Prostate gland (tissue), 2 donors: ENCODE data around the gene FOXP4.

ENCODE experiments used
- CTCF ChIP-seq, 4 experiments: fragments of 200-600 bp in 2 of 4; fragments of 450-650 bp in 2 of 4; sonication (generic) in 2 of 4; IDR thresholded peaks; 1 replicate in 3 of 4; 2 replicates in 1 of 4; pipeline ENCODE4 v1.5.1; 2016 to 2019; ENCODE audit warnings: antibody characterized with exemption in 4 of 4, mild to moderate bottlenecking in 2 of 4, moderate library complexity in 2 of 4
- POLR2A ChIP-seq: fragments of 450-650 bp; IDR thresholded peaks from one replicate; pipeline ENCODE4 v1.6.1; 2016; ENCODE audit warnings: antibody characterized with exemption, mild to moderate bottlenecking
- POLR2AphosphoS5 ChIP-seq: sonication (generic); formaldehyde crosslinking; IDR thresholded peaks from one replicate; pipeline ENCODE4 v1.6.1; 2017; ENCODE audit warnings: antibody characterized with exemption

- TF ChIP-seq CTCF (IDR thresholded peaks at IDR 0.05) (no peak), POLR2AphosphoS5 (no peak), POLR2A (no peak)
Measured at GRCh38 chr6:41601248-41601549, 55.0 kb downstream of the FOXP4 start.
